ENCODE data around the gene NPAS2. TPM values are rescaled to one million over a fixed set of nuclear protein-coding genes. Genes with fewer than 3 reads are reported as not detected.

Gene NPAS2
- polyA plus RNA-seq, 2 donors, result 62.7 to 70.0 TPM

DNA sequence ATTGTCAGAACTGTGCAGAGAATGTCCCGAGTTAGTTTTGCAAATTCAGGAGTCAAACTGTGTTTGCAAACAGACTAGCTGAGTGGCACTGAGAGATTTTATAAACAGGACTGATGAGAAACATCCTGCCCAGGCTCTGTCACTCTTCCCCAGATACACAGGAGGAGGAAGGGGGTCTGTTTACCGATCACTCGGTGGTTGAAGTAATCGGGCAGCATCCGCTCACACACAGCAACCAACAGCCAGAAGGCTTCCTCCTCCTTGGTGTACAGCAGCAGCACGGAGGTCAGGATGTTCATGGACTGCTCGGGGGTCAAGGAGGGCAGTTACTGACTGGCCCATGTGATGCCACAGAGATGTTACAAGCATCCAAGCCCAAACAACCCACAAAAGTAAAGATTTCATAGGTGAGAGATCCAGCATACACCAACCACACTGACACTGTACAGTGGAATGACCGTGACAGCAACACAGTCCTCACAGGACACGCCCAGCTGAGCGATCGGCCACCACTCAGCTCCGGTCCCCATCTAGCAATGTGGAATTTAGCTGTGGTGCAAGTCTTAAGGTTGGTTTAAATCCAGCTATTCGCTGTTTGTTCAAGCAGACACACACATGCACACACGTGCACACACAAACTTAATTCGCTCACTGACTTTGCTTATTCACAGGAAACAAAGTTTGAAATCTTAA is 212.3 kb downstream of the NPAS2 start:
- Histone ChIP-seq H3K36me3 (ENCODE audit: control insufficient read depth in 2 of 2, insufficient read depth in 2 of 2, low read length in 1 of 2) (peaks cover 8 to 32% of the 10 kb centered on the region in 2 donors), H3K27me3 (ENCODE audit: control insufficient read depth in 1 of 2, insufficient read depth in 2 of 2, low read length in 2 of 2) (no peaks in the 10 kb centered on the region), H3K4me3 (ENCODE audit: low read depth in 1 of 2, low read length in 2 of 2) (no peak overlapping the region), H3K27ac (ENCODE audit: low read depth in 2 of 2, low read length in 1 of 2) (no peak overlapping the region), H3K9me3 (ENCODE audit: control insufficient read depth in 2 of 2, insufficient read depth in 1 of 2, low read depth in 1 of 2, low read length in 1 of 2) (no peaks in the 10 kb centered on the region), H3K4me1 (ENCODE audit: control insufficient read depth in 2 of 2, insufficient read depth in 2 of 2, low read length in 1 of 2) (no peaks in the 10 kb centered on the region)
- 83 to 87% methylated on average over 15 of the region's 15 CpGs for WGBS, 2 donors

DNA sequence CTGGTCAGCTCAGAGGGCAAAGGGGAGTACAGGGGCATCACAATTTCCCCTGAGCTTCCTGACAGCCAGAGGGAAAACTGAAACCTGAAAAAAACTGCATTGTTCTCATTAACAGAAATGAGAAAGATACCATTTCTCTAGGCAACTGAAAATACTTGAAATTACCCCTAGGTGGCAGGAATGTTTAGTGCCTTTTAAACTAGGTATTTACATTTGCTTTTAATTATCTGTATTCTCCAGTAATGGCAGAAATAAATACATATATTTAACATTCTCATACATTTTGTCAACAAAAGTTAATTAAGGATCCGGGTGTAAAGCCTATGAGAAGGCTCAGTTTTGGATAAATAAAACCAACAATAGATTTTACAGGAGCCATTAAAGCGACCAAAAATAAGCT is 216.6 kb downstream of the NPAS2 start:
- WGBS, 2 donors, result 69 to 70% methylated on average over 2 of the region's 2 CpGs
- H3K4me1 ChIP-seq (ENCODE audit: control insufficient read depth in 2 of 2, insufficient read depth in 2 of 2, low read length in 1 of 2), result no peaks in the 10 kb centered on the region
- no peaks in the 10 kb centered on the region for H3K27me3 ChIP-seq (ENCODE audit: control insufficient read depth in 1 of 2, insufficient read depth in 2 of 2, low read length in 2 of 2)
- H3K27ac ChIP-seq (ENCODE audit: low read depth in 2 of 2, low read length in 1 of 2), result no peak overlapping the region
- H3K9me3 ChIP-seq (ENCODE audit: control insufficient read depth in 2 of 2, insufficient read depth in 1 of 2, low read depth in 1 of 2, low read length in 1 of 2), result no peaks in the 10 kb centered on the region
- H3K36me3 ChIP-seq (ENCODE audit: control insufficient read depth in 2 of 2, insufficient read depth in 2 of 2, low read length in 1 of 2), result peaks cover 9 to 39% of the 10 kb centered on the region in 2 donors
- no peak overlapping the region for H3K4me3 ChIP-seq (ENCODE audit: low read depth in 1 of 2, low read length in 2 of 2)

DNA sequence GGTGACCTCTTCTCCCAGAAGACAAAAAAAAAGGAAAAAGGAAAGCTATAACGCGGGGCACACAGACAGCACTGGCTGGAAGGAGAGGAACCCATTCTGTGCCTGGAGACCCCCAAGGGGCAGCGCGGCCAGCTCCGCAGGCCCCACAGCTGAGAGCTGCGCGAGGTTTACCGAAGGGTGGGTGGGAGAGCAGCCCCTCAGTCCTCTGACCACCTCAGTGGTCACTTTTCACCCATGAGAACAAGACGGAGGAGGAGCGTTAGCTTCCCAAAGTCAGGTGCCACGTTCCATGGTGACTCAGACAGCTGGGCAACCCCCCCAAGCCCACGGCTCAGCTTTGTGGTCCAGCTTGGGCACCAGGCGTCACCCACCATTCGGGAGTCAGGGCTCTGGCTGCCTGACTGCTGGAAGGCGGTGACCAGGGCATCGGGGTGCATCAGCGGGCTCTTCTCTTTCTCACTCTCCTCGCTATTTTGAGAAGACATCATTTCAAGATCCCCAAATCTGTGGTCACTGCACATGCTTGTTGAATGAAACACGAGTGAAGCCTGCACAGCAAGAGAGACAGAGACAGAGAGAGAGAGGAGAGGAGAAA is 217.3 kb downstream of the NPAS2 start:
- H3K9me3 ChIP-seq (ENCODE audit: control insufficient read depth in 2 of 2, insufficient read depth in 1 of 2, low read depth in 1 of 2, low read length in 1 of 2), result no peaks in the 10 kb centered on the region
- no peak overlapping the region for H3K4me3 ChIP-seq (ENCODE audit: low read depth in 1 of 2, low read length in 2 of 2)
- H3K4me1 ChIP-seq (ENCODE audit: control insufficient read depth in 2 of 2, insufficient read depth in 2 of 2, low read length in 1 of 2), result no peaks in the 10 kb centered on the region
- no peaks in the 10 kb centered on the region for H3K27me3 ChIP-seq (ENCODE audit: control insufficient read depth in 1 of 2, insufficient read depth in 2 of 2, low read length in 2 of 2)
- H3K36me3 ChIP-seq (ENCODE audit: control insufficient read depth in 2 of 2, insufficient read depth in 2 of 2, low read length in 1 of 2), result peaks cover 8 to 36% of the 10 kb centered on the region in 2 donors
- no peak overlapping the region for H3K27ac ChIP-seq (ENCODE audit: low read depth in 2 of 2, low read length in 1 of 2)
- WGBS, 2 donors, result 91 to 93% methylated on average over 19 of the region's 19 CpGs

GRCh38 chr2:101038455-101039255 is 218.7 kb downstream of the NPAS2 start:
- WGBS, 2 donors, result 89% methylated on average over 21 of the region's 21 CpGs
- Histone ChIP-seq H3K27ac (ENCODE audit: low read depth in 2 of 2, low read length in 1 of 2) (no peak overlapping the region), H3K36me3 (ENCODE audit: control insufficient read depth in 2 of 2, insufficient read depth in 2 of 2, low read length in 1 of 2) (peaks cover 8 to 28% of the 10 kb centered on the region in 2 donors)

GRCh38 chr2:101040072-101040471 is 220.1 kb downstream of the NPAS2 start:
- Histone ChIP-seq H3K36me3 (ENCODE audit: control insufficient read depth in 2 of 2, insufficient read depth in 2 of 2, low read length in 1 of 2) (peaks cover 8 to 25% of the 10 kb centered on the region in 2 donors), H3K27ac (ENCODE audit: low read depth in 2 of 2, low read length in 1 of 2) (no peak overlapping the region), H3K4me3 (ENCODE audit: low read depth in 1 of 2, low read length in 2 of 2) (no peak overlapping the region), H3K27me3 (ENCODE audit: control insufficient read depth in 1 of 2, insufficient read depth in 2 of 2, low read length in 2 of 2) (no peaks in the 10 kb centered on the region), H3K9me3 (ENCODE audit: control insufficient read depth in 2 of 2, insufficient read depth in 1 of 2, low read depth in 1 of 2, low read length in 1 of 2) (no peaks in the 10 kb centered on the region), H3K4me1 (ENCODE audit: control insufficient read depth in 2 of 2, insufficient read depth in 2 of 2, low read length in 1 of 2) (no peaks in the 10 kb centered on the region)
- WGBS, 2 donors, result 88 to 91% methylated on average over 13 of the region's 13 CpGs

More at GRCh38 chr2:101038455-101039255, 218.7 kb downstream of the NPAS2 start:
- H3K9me3 ChIP-seq (ENCODE audit: control insufficient read depth in 2 of 2, insufficient read depth in 1 of 2, low read depth in 1 of 2, low read length in 1 of 2), result no peaks in the 10 kb centered on the region
- H3K4me1 ChIP-seq (ENCODE audit: control insufficient read depth in 2 of 2, insufficient read depth in 2 of 2, low read length in 1 of 2), result no peaks in the 10 kb centered on the region
- H3K27me3 ChIP-seq (ENCODE audit: control insufficient read depth in 1 of 2, insufficient read depth in 2 of 2, low read length in 2 of 2), result no peaks in the 10 kb centered on the region
- H3K4me3 ChIP-seq (ENCODE audit: low read depth in 1 of 2, low read length in 2 of 2), result no peak overlapping the region

- Histone ChIP-seq H3K27ac (ENCODE audit: low read depth in 2 of 2, low read length in 1 of 2) (no peak overlapping the region), H3K36me3 (ENCODE audit: control insufficient read depth in 2 of 2, insufficient read depth in 2 of 2, low read length in 1 of 2) (peaks cover 8 to 19% of the 10 kb centered on the region in 2 donors), H3K4me1 (ENCODE audit: control insufficient read depth in 2 of 2, insufficient read depth in 2 of 2, low read length in 1 of 2) (peaks cover 2% of the 10 kb centered on the region in 2 donors), H3K27me3 (ENCODE audit: control insufficient read depth in 1 of 2, insufficient read depth in 2 of 2, low read length in 2 of 2) (no peaks in the 10 kb centered on the region), H3K9me3 (ENCODE audit: control insufficient read depth in 2 of 2, insufficient read depth in 1 of 2, low read depth in 1 of 2, low read length in 1 of 2) (no peaks in the 10 kb centered on the region), H3K4me3 (ENCODE audit: low read depth in 1 of 2, low read length in 2 of 2) (no peak overlapping the region)
- WGBS, 2 donors, result 92 to 96% methylated on average over 6 of the region's 6 CpGs
Observed at GRCh38 chr2:101040761-101041160, 220.8 kb downstream of the NPAS2 start.

DNA sequence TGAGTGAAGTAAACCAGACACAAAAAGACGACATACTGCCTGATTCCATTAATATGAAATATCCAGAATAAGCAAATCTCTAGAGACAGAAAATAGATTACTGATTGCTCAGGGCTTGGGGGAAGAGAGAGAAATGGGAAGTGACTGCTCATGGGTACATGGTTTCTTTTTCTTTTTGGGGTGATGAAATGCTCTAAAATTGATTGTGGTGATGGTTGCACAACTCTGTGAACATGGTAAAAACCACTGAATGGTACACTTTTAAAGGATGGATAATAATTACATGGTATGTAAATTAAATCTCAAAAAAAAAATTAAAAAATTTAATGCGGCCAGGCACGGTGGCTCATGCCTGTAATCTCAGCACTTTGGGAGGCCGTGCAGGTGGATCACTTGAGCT is 221.5 kb downstream of the NPAS2 start:
- Histone ChIP-seq H3K36me3 (ENCODE audit: control insufficient read depth in 2 of 2, insufficient read depth in 2 of 2, low read length in 1 of 2) (peaks cover 8 to 19% of the 10 kb centered on the region in 2 donors), H3K27ac (ENCODE audit: low read depth in 2 of 2, low read length in 1 of 2) (no peak overlapping the region), H3K9me3 (ENCODE audit: control insufficient read depth in 2 of 2, insufficient read depth in 1 of 2, low read depth in 1 of 2, low read length in 1 of 2) (no peaks in the 10 kb centered on the region), H3K4me3 (ENCODE audit: low read depth in 1 of 2, low read length in 2 of 2) (no peak overlapping the region), H3K27me3 (ENCODE audit: control insufficient read depth in 1 of 2, insufficient read depth in 2 of 2, low read length in 2 of 2) (no peaks in the 10 kb centered on the region), H3K4me1 (ENCODE audit: control insufficient read depth in 2 of 2, insufficient read depth in 2 of 2, low read length in 1 of 2) (peaks cover 2% of the 10 kb centered on the region in 2 donors)
- WGBS, 2 donors, result 87 to 90% methylated on average over 4 of the region's 4 CpGs

DNA sequence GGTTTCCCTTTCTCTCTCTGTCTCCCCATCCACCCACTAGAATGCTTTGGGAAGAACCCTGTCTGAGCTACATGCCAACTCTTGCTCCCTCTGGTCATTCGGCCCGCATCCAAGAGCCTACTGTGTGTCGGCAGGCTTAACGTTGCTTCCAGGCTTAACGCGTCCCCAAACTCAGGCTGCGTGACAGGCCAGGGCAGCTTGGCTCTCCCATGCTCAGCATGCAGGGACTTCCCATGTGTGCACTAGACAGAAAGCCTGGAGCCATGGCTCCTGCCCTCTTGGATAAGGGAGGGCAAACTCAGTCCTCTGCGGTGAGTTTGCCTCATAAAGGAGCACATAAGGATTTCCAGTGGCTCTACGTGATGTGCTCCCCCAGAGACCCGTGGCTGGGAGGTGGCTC is 225.4 kb downstream of the NPAS2 start:
- H3K36me3 ChIP-seq (ENCODE audit: control insufficient read depth in 2 of 2, insufficient read depth in 2 of 2, low read length in 1 of 2), result no peaks in the 10 kb centered on the region
- 73 to 79% methylated on average over 10 of the region's 10 CpGs for WGBS, 2 donors
- H3K4me1 ChIP-seq (ENCODE audit: control insufficient read depth in 2 of 2, insufficient read depth in 2 of 2, low read length in 1 of 2), result peaks cover 4 to 13% of the 10 kb centered on the region in 2 donors
- H3K9me3 ChIP-seq (ENCODE audit: control insufficient read depth in 2 of 2, insufficient read depth in 1 of 2, low read depth in 1 of 2, low read length in 1 of 2), result no peaks in the 10 kb centered on the region
- H3K4me3 ChIP-seq (ENCODE audit: low read depth in 1 of 2, low read length in 2 of 2), result no peak overlapping the region
- no peak overlapping the region for H3K27ac ChIP-seq (ENCODE audit: low read depth in 2 of 2, low read length in 1 of 2)
- no peaks in the 10 kb centered on the region for H3K27me3 ChIP-seq (ENCODE audit: control insufficient read depth in 1 of 2, insufficient read depth in 2 of 2, low read length in 2 of 2)
